Left renal pelvis (tissue), 4 donors: ENCODE results near the gene AFP. TPM values are rescaled to one million over a fixed set of nuclear protein-coding genes. Genes with fewer than 3 reads are reported as not detected.

Experiments
- DNase-seq, 4 donors: peaks; one replicate each; pipeline ENCODE4 v3.0.0-alpha.2; 2013; ENCODE audit warnings: low read depth in 4 of 4, low spot score in 3 of 4
- polyA plus RNA-seq, 4 donors: library from polyadenylated mRNA; unstranded; fragments of 120-200 nt; gene quantifications; one replicate each; pipeline ENCODE4 v1.2.1, GENCODE V29; 2013; ENCODE audit not compliant: insufficient read length in 4 of 4

AFP gene
- polyA plus RNA-seq, 4 donors = 110 to 978 (median 698) TPM

GRCh38 chr4:73413294-73413755 lies 22.7 kb upstream of the AFP start:
- no peak for DNase-seq

- no peak for DNase-seq
Measured at GRCh38 chr4:73414936-73415271, 21.1 kb upstream of the AFP start.

GRCh38 chr4:73415807-73416238 lies 20.2 kb upstream of the AFP start:
- DNase-seq = no peak

- no peak for DNase-seq
Measured at GRCh38 chr4:73416423-73417087, 19.5 kb upstream of the AFP start.

- DNase-seq = no peak
Measured at GRCh38 chr4:73417342-73417741, 18.7 kb upstream of the AFP start.

GRCh38 chr4:73417973-73418372 lies 18.0 kb upstream of the AFP start:
- DNase-seq = no peak

GRCh38 chr4:73418677-73419076 lies 17.3 kb upstream of the AFP start:
- DNase-seq = no peak

- no peak for DNase-seq
Measured at GRCh38 chr4:73419106-73420038, 16.6 kb upstream of the AFP start.

GRCh38 chr4:73420615-73421014 lies 15.4 kb upstream of the AFP start:
- no peak for DNase-seq

GRCh38 chr4:73421708-73422457 lies 14.1 kb upstream of the AFP start:
- no peak for DNase-seq

GRCh38 chr4:73422458-73422752 lies 13.6 kb upstream of the AFP start:
- DNase-seq = no peak

- no peak for DNase-seq
Measured at GRCh38 chr4:73423184-73423583, 12.8 kb upstream of the AFP start.

- DNase-seq = no peak
Measured at GRCh38 chr4:73426666-73427065, 9.4 kb upstream of the AFP start.

- DNase-seq = no peak
Measured at GRCh38 chr4:73429118-73429517, 6.9 kb upstream of the AFP start.

- DNase-seq = no peak
Measured at GRCh38 chr4:73429826-73430587, 6.0 kb upstream of the AFP start.

GRCh38 chr4:73431813-73432168 lies 4.2 kb upstream of the AFP start:
- no peak for DNase-seq

GRCh38 chr4:73432169-73433000 lies 3.6 kb upstream of the AFP start:
- DNase-seq = no peak

- DNase-seq = no peak
Measured at GRCh38 chr4:73433140-73433539, 2.9 kb upstream of the AFP start.

- no peak for DNase-seq
Measured at GRCh38 chr4:73434311-73434710, 1.7 kb upstream of the AFP start.
